ENCODE results near the gene RUSC2. TPM values are rescaled to one million over a fixed set of nuclear protein-coding genes. Genes with fewer than 3 reads are reported as not detected.

The RUSC2 gene
- total RNA-seq, 1 experiment from 2014 or later = 19.4 TPM

DNA sequence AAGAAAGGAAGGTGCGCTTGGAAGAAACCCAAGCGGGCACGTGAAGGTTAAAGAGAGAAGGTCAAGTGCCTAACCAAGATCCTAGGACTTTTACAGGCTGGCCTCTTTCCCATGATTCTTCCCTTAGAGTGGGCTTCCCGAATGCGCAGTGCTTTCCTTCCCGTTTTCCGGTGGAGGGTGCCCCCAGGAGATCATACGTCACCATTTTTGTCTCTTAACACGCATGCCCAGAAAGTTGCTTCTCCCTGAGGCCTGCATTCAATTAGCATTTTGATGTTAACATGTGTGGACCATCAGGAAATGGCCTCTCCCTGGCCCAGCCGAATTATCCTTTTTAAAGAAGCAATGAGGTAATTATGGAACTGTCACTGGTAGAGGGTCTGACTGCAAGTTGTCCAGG is 1.9 kb upstream of the RUSC2 start:
- H3K9me3 ChIP-seq (ENCODE audit: low read depth, low read length, poor library complexity, severe bottlenecking) = no peaks in the 10 kb centered on the region
- peaks cover 27% of the 10 kb centered on the region for H3K4me1 ChIP-seq (ENCODE audit: insufficient read depth, low read length, poor library complexity, severe bottlenecking)
- intact Hi-C loops (cut with micrococcal nuclease; ENCODE audit: unreplicated experiment) = no loop called here
- no peaks in the 10 kb centered on the region for H3K36me3 ChIP-seq (ENCODE audit: insufficient read depth, low read length, poor library complexity, severe bottlenecking)
- CTCF ChIA-PET = no interaction called here
- POLR2A ChIA-PET (ENCODE audit: low non-redundant PET) = no interaction called here
- H3K4me3 ChIP-seq (ENCODE audit: low read depth, low read length, poor library complexity, severe bottlenecking) = no peak overlapping the region
- BruUV-seq (replicated peaks) = no TSS peak
- no peak for DNase-seq (ENCODE audit: low spot score)
- no peaks in the 10 kb centered on the region for H3K27me3 ChIP-seq (replicated peaks; ENCODE audit: insufficient read depth, low read depth, low read length, poor library complexity)
- TF ChIP-seq, protein P1, sequence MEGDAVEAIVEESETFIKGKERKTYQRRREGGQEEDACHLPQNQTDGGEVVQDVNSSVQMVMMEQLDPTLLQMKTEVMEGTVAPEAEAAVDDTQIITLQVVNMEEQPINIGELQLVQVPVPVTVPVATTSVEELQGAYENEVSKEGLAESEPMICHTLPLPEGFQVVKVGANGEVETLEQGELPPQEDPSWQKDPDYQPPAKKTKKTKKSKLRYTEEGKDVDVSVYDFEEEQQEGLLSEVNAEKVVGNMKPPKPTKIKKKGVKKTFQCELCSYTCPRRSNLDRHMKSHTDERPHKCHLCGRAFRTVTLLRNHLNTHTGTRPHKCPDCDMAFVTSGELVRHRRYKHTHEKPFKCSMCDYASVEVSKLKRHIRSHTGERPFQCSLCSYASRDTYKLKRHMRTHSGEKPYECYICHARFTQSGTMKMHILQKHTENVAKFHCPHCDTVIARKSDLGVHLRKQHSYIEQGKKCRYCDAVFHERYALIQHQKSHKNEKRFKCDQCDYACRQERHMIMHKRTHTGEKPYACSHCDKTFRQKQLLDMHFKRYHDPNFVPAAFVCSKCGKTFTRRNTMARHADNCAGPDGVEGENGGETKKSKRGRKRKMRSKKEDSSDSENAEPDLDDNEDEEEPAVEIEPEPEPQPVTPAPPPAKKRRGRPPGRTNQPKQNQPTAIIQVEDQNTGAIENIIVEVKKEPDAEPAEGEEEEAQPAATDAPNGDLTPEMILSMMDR (conservative IDR thresholded peaks at IDR 0.05; ENCODE audit: low read depth, low read length) = no peak
- no peak for TF ChIP-seq EZH2 (IDR thresholded peaks at IDR 0.05; ENCODE audit: borderline replicate concordance, low read depth, low read length, poor library complexity, severe bottlenecking)
- no peak overlapping the region for H3K27ac ChIP-seq (ENCODE audit: low read depth, low read length, poor library complexity, severe bottlenecking)

DNA sequence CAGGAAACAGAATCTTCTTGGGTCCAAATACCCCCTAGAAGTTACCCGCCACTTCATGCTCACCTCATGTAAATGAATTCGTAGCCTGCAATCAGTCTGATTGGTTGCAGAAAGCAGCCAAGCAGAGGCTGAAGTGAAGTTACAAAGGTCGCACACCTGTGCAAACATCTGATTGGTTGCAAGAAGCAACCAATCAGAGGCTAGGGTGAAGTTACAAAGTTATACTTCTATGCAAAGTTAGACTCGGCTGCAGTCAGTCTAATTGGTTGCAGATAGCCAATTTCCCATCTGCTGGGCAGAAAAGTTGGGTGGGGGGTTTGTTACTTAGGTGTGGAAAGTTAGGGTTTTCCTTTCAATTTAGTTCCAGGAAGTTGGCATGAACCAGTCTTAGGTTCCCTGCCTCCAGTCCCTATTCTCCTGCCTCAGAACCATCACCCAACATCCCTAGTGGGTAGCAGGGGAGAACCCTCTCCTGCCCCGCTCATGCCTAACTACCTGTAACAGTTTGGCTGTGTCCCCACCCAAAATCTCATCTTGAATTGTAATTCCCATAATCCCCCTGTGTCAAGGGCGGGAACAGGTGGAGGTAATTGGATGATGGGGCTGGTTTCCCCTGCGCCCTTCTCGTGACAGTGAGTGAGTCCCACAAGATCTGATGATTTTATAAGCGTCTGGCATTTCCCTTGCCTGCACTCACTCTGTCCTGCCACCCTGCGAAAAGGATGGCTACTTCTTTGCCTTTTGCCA is 1.2 kb upstream of the RUSC2 start:
- intact Hi-C loops (cut with micrococcal nuclease; ENCODE audit: unreplicated experiment) = loop anchor here (1.0 kb wide), 1 partner anchor 66 kb away; no protein-coding TSS in a partner anchor
- ChIA-PET CTCF (interaction anchor here (1.0 to 1.6 kb wide), 2 partner anchors 15 to 65 kb away, joined by 3 to 17 read pairs; no protein-coding TSS in a partner anchor), POLR2A (ENCODE audit: low non-redundant PET) (no interaction called here)

DNA sequence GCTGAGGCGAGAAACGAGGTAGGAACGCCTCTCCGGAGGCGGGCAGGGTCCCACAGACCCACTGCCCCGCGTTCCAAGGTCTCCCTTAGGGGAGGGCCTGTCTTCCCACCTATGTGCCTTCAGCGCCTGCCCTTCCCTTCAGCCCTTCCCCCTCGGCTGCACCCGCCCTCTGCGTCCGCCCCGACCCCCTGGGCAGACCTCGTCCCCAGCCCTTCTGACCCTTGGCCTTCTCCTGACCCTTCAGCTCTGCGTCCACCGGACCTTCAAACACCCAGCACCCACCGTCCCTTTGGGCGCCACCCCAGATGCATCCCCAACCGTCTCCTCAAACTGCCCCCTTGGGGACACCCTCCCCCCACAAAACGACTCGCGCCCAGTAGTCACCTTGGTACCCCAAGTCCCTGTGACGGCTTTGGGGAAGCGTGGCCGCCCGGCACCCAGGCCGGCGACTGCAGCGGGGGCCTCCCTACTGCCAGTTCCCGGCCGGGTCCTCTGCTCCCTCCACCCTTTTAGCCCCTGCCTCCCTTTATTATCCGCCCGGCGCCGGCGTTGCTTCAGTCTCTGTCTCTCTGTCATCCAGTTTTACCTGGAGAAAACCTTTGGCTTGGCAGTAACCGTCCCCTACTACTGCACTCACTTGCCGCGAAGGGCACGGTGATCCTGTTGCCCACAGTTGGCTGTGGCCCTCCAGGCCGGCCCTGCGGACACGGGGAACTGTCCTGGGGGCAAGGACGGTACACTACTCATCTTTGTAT is 421 bp downstream of the RUSC2 start:
- intact Hi-C loops (cut with micrococcal nuclease; ENCODE audit: unreplicated experiment) = no loop called here
- CTCF ChIA-PET = interaction anchor here (0.6 to 1.6 kb wide), 4 partner anchors 9 to 63 kb away, joined by 3 to 17 read pairs (median 4); no protein-coding TSS in a partner anchor
- Histone ChIP-seq H3K4me3 (ENCODE audit: low read depth, low read length, poor library complexity, severe bottlenecking) (peak overlapping the region; percentile 80), H3K27ac (ENCODE audit: low read depth, low read length, poor library complexity, severe bottlenecking) (peak overlapping the region; percentile 87), H3K9me3 (ENCODE audit: low read depth, low read length, poor library complexity, severe bottlenecking) (no peaks in the 10 kb centered on the region), H3K4me1 (ENCODE audit: insufficient read depth, low read length, poor library complexity, severe bottlenecking) (peaks cover 27% of the 10 kb centered on the region), H3K27me3 (replicated peaks; ENCODE audit: insufficient read depth, low read depth, low read length, poor library complexity) (no peaks in the 10 kb centered on the region), H3K36me3 (ENCODE audit: insufficient read depth, low read length, poor library complexity, severe bottlenecking) (no peaks in the 10 kb centered on the region)
- TF ChIP-seq, protein P1 (conservative IDR thresholded peaks at IDR 0.05; ENCODE audit: low read depth, low read length) = no peak
- TF ChIP-seq EZH2 (IDR thresholded peaks at IDR 0.05; ENCODE audit: borderline replicate concordance, low read depth, low read length, poor library complexity, severe bottlenecking) = no peak
- POLR2A ChIA-PET (ENCODE audit: low non-redundant PET) = interaction anchor here (0.5 kb wide), 1 partner anchor 651 kb away, joined by 3 read pairs; no protein-coding TSS in a partner anchor
- peak; percentile 14 for DNase-seq (ENCODE audit: low spot score)
- no TSS peak for BruUV-seq (replicated peaks)

More for the DNA sequence above, 1.2 kb upstream of the RUSC2 start:
- Histone ChIP-seq H3K36me3 (ENCODE audit: insufficient read depth, low read length, poor library complexity, severe bottlenecking) (no peaks in the 10 kb centered on the region), H3K27ac (ENCODE audit: low read depth, low read length, poor library complexity, severe bottlenecking) (peak overlapping the region; percentile 87), H3K9me3 (ENCODE audit: low read depth, low read length, poor library complexity, severe bottlenecking) (no peaks in the 10 kb centered on the region), H3K4me1 (ENCODE audit: insufficient read depth, low read length, poor library complexity, severe bottlenecking) (peaks cover 27% of the 10 kb centered on the region), H3K27me3 (replicated peaks; ENCODE audit: insufficient read depth, low read depth, low read length, poor library complexity) (no peaks in the 10 kb centered on the region), H3K4me3 (ENCODE audit: low read depth, low read length, poor library complexity, severe bottlenecking) (peak overlapping the region; percentile 80)
- DNase-seq (ENCODE audit: low spot score) = no peak
- no TSS peak for BruUV-seq (replicated peaks)
- TF ChIP-seq, protein P1 (conservative IDR thresholded peaks at IDR 0.05; ENCODE audit: low read depth, low read length) = no peak
- TF ChIP-seq EZH2 (IDR thresholded peaks at IDR 0.05; ENCODE audit: borderline replicate concordance, low read depth, low read length, poor library complexity, severe bottlenecking) = no peak
